Spleen (tissue), 11 donors: ENCODE measurements around the gene TAF4. TPM values are rescaled to one million over a fixed set of nuclear protein-coding genes. Genes with fewer than 3 reads are reported as not detected.

Experiments used
- DNase-seq: peaks from one replicate; pipeline ENCODE4 v3.0.0-alpha.2; 2020
- H3K27ac ChIP-seq, 8 donors: fragments of 200-600 bp; sonication (generic) in 7 of 8; 1 replicate in 4 of 8; 2 replicates in 4 of 8; pipeline versions ENCODE4 v1.5.0 to v1.8.0; 2016 to 2021; ENCODE audit warnings: inconsistent platforms in 4 of 8, mild to moderate bottlenecking in 4 of 8, moderate library complexity in 1 of 8
- H3K27me3 ChIP-seq, 7 donors: fragments of 200-600 bp; sonication (generic) in 6 of 7; replicated peaks in 1 of 7; 1 replicate in 4 of 7; 2 replicates in 3 of 7; pipeline versions ENCODE4 v1.5.0 to v1.8.0; 2016 to 2021; ENCODE audit warnings: inconsistent platforms in 3 of 7, mild to moderate bottlenecking in 1 of 7
- H3K36me3 ChIP-seq, 6 donors: fragments of 200-600 bp; sonication (generic) in 5 of 6; 1 replicate in 4 of 6; 2 replicates in 2 of 6; pipeline versions ENCODE4 v1.5.0 to v1.8.0; 2016 to 2021; ENCODE audit warnings: inconsistent platforms in 2 of 6
- H3K4me1 ChIP-seq, 6 donors: fragments of 200-600 bp; sonication (generic) in 5 of 6; 1 replicate in 3 of 6; 2 replicates in 3 of 6; pipeline versions ENCODE4 v1.5.0 to v1.8.0; 2016 to 2021; ENCODE audit warnings: inconsistent platforms in 3 of 6
- H3K4me3 ChIP-seq, 8 donors: fragments of 200-600 bp; sonication (generic) in 7 of 8; 1 replicate in 4 of 8; 2 replicates in 4 of 8; pipeline versions ENCODE4 v1.5.0 to v1.8.0; 2016 to 2021; ENCODE audit warnings: inconsistent platforms in 4 of 8, mild to moderate bottlenecking in 4 of 8, moderate library complexity in 2 of 8
- H3K9me3 ChIP-seq, 8 donors: fragments of 200-600 bp; sonication (generic) in 7 of 8; 1 replicate in 4 of 8; 2 replicates in 4 of 8; pipeline versions ENCODE4 v1.5.0 to v1.8.0; 2016 to 2021; ENCODE audit warnings: inconsistent platforms in 4 of 8
- POLR2A ChIP-seq, 3 donors: fragments of 450-650 bp; IDR thresholded peaks; one replicate each; pipeline ENCODE4 v1.5.1; 2017; ENCODE audit warnings: antibody characterized with exemption in 3 of 3, mild to moderate bottlenecking in 1 of 3
- POLR2AphosphoS5 ChIP-seq, 3 donors: sonication (generic); formaldehyde crosslinking; IDR thresholded peaks; one replicate each; pipeline ENCODE4 v1.5.1; 2017; ENCODE audit warnings: antibody characterized with exemption in 3 of 3
- WGBS, 5 donors: extraction: QIAGEN DNeasy Blood & Tissue Kit in 3 of 5; methylation state at CpG; one replicate each; pipeline versions ENCODE4 v1.1.5 to v1.1.7; 2013 to 2018; 5-methylcytosine and 5-hydroxymethylcytosine counted together
- intact Hi-C: fragments of 100-400 bp; cut with DNase I; formaldehyde crosslinking; loops from one replicate; pipeline ENCODE4 v1.15.0; 2023; ENCODE audit warnings: low total_unique reads
- polyA plus RNA-seq, 3 donors: library from polyadenylated mRNA; stranded (reverse); fragments of 200-250 nt; gene quantifications; one replicate each; pipeline ENCODE4 v1.2.1, GENCODE V29; 2013
- total RNA-seq, 7 donors: library from RNA; depleted of rRNA in 3 of 7; stranded (reverse); fragments of >200 nt in 3 of 7; fragmentation: NEBNext Ultra II Directional in 4 of 7; extraction: Animal tissue kit (Norgen Biotek cat#: 25700) in 4 of 7; gene quantifications; one replicate each; pipeline versions ENCODE4 v1.1.0 to v1.2.1, GENCODE V29; 2016 to 2021
- TF ChIP-seq, protein P1 (sequence below), 11 experiments: fragments of 200-600 bp in 7 of 11; fragments of 450-650 bp in 4 of 11; sonication (generic) in 4 of 11; IDR thresholded peaks in 8 of 11; conservative IDR thresholded peaks in 3 of 11; 1 replicate in 7 of 11; 2 replicates in 4 of 11; pipeline versions ENCODE4 v1.4.0 to v1.8.0; 2016 to 2021; ENCODE audit warnings: antibody characterized with exemption in 11 of 11, inconsistent platforms in 4 of 11, mild to moderate bottlenecking in 1 of 11
- donor health status: healthy with polysubstance abuse.
- donor health status: DM: no; HTN: no; CAD: no; lungs with moderate emphysema.
- donor health status: DM: no; HTN: no; CAD: no.
- donor health status: Bipolar disorder and iron deficiency.
- donor health status: healthy.
- donor health status: DM: no; HTN: no; CAD: no.
- donor health status: DM: yes; HTN: yes; CAD: no.

TAF4 gene
- total and polyA plus RNA-seq, 10 donors, result 4.3 to 28.3 (median 16.5) TPM

DNA sequence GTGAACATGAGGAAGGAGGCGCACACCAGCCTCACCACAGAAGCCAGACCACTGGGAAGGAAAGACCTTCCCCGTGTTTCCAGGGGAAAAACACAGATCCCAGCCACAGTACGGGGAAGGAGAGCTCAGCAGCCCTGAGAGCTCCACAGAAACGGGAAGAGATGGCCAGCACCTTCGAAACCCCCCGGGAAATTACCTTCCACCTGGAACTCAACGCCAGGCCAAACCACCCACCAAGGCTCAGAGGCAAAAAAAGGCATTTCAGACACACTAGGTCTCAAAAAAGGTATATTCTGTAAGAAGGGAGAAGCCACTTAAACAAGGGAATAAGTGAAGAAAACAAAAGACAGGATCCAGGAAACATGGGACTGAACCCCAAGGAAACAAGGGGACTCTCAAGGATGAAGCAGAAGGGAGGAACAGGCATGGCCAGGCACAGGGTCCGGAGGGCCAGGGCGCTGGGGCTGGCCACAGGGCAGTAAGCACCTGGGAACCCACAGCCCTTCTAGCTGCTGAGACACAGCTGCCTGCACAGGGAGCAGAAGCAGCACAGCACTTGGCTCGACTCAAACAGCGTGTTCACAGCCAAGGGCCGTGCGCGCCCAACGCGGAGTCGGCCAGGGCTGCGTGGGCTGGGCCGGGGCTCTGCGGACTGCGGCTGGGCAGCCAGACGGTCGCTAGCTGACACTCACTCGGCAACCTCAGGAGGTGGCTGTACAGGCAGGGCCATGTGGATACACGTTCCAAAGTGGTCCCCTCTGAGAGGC, 44.6 kb downstream of the TAF4 start:
- DNase-seq, result no peak
- Histone ChIP-seq H3K4me3 (no peak overlapping the region), H3K27me3 (no peaks in the 10 kb centered on the region), H3K9me3 (no peaks in the 10 kb centered on the region), H3K36me3 (no peaks in the 10 kb centered on the region), H3K27ac (no peak overlapping the region), H3K4me1 (peaks cover 12 to 65% (median 42%) of the 10 kb centered on the region in 6 donors)
- TF ChIP-seq POLR2A (IDR thresholded peaks at IDR 0.05), result no peak
- TF ChIP-seq POLR2AphosphoS5 (IDR thresholded peaks at IDR 0.05), result peak in 2 of 3 donors; percentile 60 to 71
- intact Hi-C loops, result no loop called here
- WGBS, 5 donors, result 76 to 89% (median 80%) methylated on average over 25 of the region's 25 CpGs

DNA sequence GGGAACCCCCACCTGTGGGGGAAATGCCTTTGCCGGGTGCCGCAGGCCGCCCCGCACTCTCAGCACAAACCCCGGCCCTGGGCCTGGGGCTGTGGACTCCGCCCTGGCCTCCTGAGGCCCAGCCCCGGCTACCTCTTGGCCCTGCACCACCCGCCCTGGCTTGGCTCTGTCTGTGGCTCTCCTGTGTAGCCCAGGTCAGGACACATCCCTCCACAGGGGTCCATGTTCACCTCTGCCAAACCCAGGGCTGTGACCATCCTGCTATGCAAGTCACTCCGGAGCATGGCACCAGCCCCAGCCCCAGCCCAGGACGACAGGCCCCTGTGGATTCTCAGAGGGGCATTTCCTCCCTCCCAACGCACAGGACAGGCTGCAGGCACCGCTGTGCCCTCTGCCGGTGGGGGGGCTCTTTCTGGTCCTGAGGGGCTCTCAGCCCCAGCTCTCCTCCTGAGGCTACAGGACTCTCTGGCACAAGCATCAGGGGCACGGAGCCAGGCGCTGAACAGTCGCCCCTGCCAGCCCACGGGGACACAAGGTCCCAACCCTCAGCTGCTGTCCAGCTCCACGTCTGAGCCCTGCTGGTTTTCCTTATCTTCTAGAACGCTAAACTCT, 45.7 kb downstream of the TAF4 start:
- WGBS, 5 donors, result 83 to 90% (median 85%) methylated on average over 13 to 19 of the region's 19 CpGs
- DNase-seq, result no peak
- no peak overlapping the region for H3K4me3 ChIP-seq
- H3K36me3 ChIP-seq, result no peaks in the 10 kb centered on the region
- H3K27ac ChIP-seq, result no peak overlapping the region
- peaks cover 2 to 62% (median 31%) of the 10 kb centered on the region in 6 donors for H3K4me1 ChIP-seq
- intact Hi-C loops, result loop anchor here (10.0 kb wide), 1 partner anchor 365 kb away; the partner anchor contains the start of gene RPS21
- no peaks in the 10 kb centered on the region for H3K27me3 ChIP-seq
- TF ChIP-seq, protein P1, sequence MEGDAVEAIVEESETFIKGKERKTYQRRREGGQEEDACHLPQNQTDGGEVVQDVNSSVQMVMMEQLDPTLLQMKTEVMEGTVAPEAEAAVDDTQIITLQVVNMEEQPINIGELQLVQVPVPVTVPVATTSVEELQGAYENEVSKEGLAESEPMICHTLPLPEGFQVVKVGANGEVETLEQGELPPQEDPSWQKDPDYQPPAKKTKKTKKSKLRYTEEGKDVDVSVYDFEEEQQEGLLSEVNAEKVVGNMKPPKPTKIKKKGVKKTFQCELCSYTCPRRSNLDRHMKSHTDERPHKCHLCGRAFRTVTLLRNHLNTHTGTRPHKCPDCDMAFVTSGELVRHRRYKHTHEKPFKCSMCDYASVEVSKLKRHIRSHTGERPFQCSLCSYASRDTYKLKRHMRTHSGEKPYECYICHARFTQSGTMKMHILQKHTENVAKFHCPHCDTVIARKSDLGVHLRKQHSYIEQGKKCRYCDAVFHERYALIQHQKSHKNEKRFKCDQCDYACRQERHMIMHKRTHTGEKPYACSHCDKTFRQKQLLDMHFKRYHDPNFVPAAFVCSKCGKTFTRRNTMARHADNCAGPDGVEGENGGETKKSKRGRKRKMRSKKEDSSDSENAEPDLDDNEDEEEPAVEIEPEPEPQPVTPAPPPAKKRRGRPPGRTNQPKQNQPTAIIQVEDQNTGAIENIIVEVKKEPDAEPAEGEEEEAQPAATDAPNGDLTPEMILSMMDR (IDR thresholded peaks at IDR 0.05 in 8 of 11, conservative IDR thresholded peaks at IDR 0.05 in 3 of 11), result no peak
- no peak for TF ChIP-seq POLR2A (IDR thresholded peaks at IDR 0.05)
- TF ChIP-seq POLR2AphosphoS5 (IDR thresholded peaks at IDR 0.05), result no peak
- no peaks in the 10 kb centered on the region for H3K9me3 ChIP-seq

DNA sequence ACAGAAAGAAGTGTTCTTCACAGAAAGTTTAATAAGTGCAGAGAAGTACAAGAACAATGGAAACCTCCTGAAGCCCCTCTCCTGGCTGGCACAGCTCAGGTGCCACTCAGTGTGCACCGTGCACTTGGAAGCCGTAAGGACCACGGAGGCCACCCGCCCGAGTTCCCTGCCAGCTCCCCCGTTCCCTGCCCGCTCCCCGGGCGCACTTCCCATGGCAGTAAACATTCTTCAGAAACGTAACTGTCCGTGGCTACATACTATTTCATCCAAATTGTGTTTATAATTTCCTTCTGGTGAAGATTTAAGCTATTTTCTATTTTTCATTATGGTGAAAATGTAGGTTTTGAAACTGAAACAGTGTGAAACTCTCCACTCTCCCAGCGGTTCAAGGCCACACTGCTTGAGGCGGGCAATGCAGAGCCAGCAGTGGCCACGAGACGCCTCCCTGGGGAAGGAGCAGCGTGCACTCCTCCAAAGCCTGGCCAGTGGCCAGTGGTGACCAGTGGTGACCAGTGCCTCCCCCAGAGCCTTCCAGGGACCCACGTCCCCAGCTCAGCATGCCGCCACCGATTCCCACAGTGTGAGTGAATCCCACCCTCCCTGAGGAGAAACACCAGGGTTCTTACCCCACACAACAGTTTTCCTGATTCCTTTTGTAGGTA, 46.4 kb downstream of the TAF4 start:
- intact Hi-C loops, result loop anchor here (10.0 kb wide), 1 partner anchor 366 kb away; the partner anchor contains the start of gene RPS21
- Histone ChIP-seq H3K4me1 (peaks cover 0 to 55% (median 24%) of the 10 kb centered on the region in 6 donors), H3K27ac (peak overlapping the region in 3 of 8 donors; percentile 0 to 15 (median 6)), H3K36me3 (peaks cover 0 to 4% (median 1%) of the 10 kb centered on the region in 6 donors), H3K4me3 (peak overlapping the region in 2 of 8 donors; percentile 27 to 30), H3K27me3 (no peaks in the 10 kb centered on the region), H3K9me3 (no peaks in the 10 kb centered on the region)
- no peak for DNase-seq
- 62 to 88% (median 70%) methylated on average over 19 of the region's 19 CpGs for WGBS, 5 donors
- TF ChIP-seq POLR2AphosphoS5 (IDR thresholded peaks at IDR 0.05), result peak in 1 of 3 donors; percentile 20
- TF ChIP-seq, protein P1 (IDR thresholded peaks at IDR 0.05 in 8 of 11, conservative IDR thresholded peaks at IDR 0.05 in 3 of 11), result no peak

DNA sequence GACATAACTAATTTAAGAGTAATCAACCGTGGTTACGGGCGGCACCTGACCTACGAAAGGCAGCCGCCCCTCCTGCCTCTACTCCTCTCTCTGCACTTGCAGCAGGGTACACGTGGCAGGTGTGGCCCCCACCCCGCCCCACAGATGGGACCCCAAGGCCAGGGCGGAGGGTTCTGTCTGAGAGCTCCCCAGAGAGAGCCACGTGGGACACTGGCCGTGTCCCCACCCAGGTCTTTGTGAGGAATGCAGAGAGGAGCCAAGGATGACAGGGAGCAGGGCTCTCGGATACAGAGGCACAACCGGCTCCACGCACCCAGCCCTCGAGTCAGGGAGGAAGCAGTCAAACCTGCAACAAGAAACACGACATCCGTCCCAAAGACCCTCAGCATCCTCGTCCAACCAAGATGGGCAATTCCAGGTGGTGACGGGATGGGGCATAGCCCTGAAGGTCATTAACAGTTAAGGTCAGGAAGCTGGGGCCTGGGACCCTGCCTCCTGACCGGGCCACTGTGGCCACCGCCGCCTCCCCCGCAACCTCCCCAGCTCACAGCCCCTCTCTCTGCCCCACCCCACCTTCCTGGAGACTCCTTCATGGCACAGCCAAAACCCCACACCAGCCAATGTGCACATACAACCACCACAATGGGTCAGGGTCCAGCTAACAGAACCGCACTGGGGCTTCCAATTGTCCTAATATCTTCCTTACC, 47.1 kb downstream of the TAF4 start:
- no peak overlapping the region for H3K4me3 ChIP-seq
- H3K4me1 ChIP-seq, result peaks cover 0 to 55% (median 24%) of the 10 kb centered on the region in 6 donors
- TF ChIP-seq, protein P1 (IDR thresholded peaks at IDR 0.05 in 8 of 11, conservative IDR thresholded peaks at IDR 0.05 in 3 of 11), result no peak
- TF ChIP-seq POLR2A (IDR thresholded peaks at IDR 0.05), result no peak
- TF ChIP-seq POLR2AphosphoS5 (IDR thresholded peaks at IDR 0.05), result no peak
- intact Hi-C loops, result loop anchor here (10.0 kb wide), 1 partner anchor 366 kb away; the partner anchor contains the start of gene RPS21
- no peaks in the 10 kb centered on the region for H3K27me3 ChIP-seq
- H3K36me3 ChIP-seq, result peaks cover 0 to 11% (median 3%) of the 10 kb centered on the region in 6 donors
- peak overlapping the region in 2 of 8 donors; percentile 6 to 15 for H3K27ac ChIP-seq
- no peaks in the 10 kb centered on the region for H3K9me3 ChIP-seq
- no peak for DNase-seq
- 85 to 93% (median 89%) methylated on average over 22 to 23 of the region's 23 CpGs for WGBS, 5 donors
